Activated CD4-positive, alpha-beta T cell treated with anti-CD3 and anti-CD28 coated beads for 36 hours (primary cell): Measurements from ENCODE around the gene BBOX1. TPM values are rescaled to one million over a fixed set of nuclear protein-coding genes. Genes with fewer than 3 reads are reported as not detected.

Source experiments
- ATAC-seq: fragments of 200-7000 bp; cut with Tn5 transposase; one replicate; pipeline ENCODE4 v1.10.0; 2021; ENCODE audit warnings: mild to moderate bottlenecking, moderate library complexity
- CTCF ChIA-PET: fragments of 350-600 bp; sonication (Branson Sonifier 250); formaldehyde crosslinking; loops from one replicate; lab custom pipeline; 2021; ENCODE audit warnings: antibody characterized with exemption; lab: Charles Lee
- POLR2A ChIA-PET: fragments of 350-600 bp; sonication (Branson Sonifier 250); formaldehyde crosslinking; loops from one replicate; lab custom pipeline; 2021; ENCODE audit warnings: antibody characterized with exemption, inconsistent platforms; lab: Charles Lee
- DNase-seq: peaks from one replicate; pipeline ENCODE4 v3.0.0-alpha.2; 2020
- H3K27ac Mint-ChIP-seq: one replicate; pipeline ENCODE4 v1.8.0; 2021; ENCODE audit warnings: mixed read lengths
- H3K27me3 Mint-ChIP-seq: one replicate; pipeline ENCODE4 v1.8.0; 2021; ENCODE audit warnings: mixed read lengths
- H3K36me3 Mint-ChIP-seq: one replicate; pipeline ENCODE4 v1.8.0; 2021; ENCODE audit warnings: low read depth, mixed read lengths
- H3K4me1 Mint-ChIP-seq: one replicate; pipeline ENCODE4 v1.8.0; 2021; ENCODE audit warnings: mixed read lengths
- H3K4me3 Mint-ChIP-seq: one replicate; pipeline ENCODE4 v1.8.0; 2021; ENCODE audit warnings: mild to moderate bottlenecking, moderate library complexity, mixed read lengths
- H3K9me3 Mint-ChIP-seq: one replicate; pipeline ENCODE4 v1.8.0; 2021; ENCODE audit warnings: low read depth, mixed read lengths
- intact Hi-C, 2 experiments: fragments of 100-400 bp; cut with DNase I in 1 of 2; cut with micrococcal nuclease in 1 of 2; formaldehyde crosslinking; loops; one replicate each; pipeline versions ENCODE4 v1.14.2 to v1.15.1; 2022 to 2024; cut with DNase I, micrococcal nuclease
- total RNA-seq, 2 experiments: library from RNA; stranded (reverse); gene quantifications; one replicate each; pipeline ENCODE4 v1.2.3, GENCODE V29; 2021

BBOX1 gene
- total RNA-seq, 2 experiments from 2014 or later, result not detected

GRCh38 chr11:27060816-27061460, 20.3 kb downstream of the BBOX1 start:
- no peak for ATAC-seq
- Mint-ChIP-seq H3K4me1 (no peaks in the 10 kb centered on the region), H3K9me3 (peaks cover 3% of the 10 kb centered on the region), H3K36me3 (no peaks in the 10 kb centered on the region), H3K4me3 (no peak overlapping the region), H3K27me3 (no peaks in the 10 kb centered on the region), H3K27ac (no peak overlapping the region)
- intact Hi-C loops, result no loop called here
- ChIA-PET POLR2A (no interaction called here), CTCF (no interaction called here)
- no peak for DNase-seq

- no peak overlapping the region for H3K4me3 Mint-ChIP-seq
- no peaks in the 10 kb centered on the region for H3K4me1 Mint-ChIP-seq
- ChIA-PET POLR2A (no interaction called here), CTCF (no interaction called here)
- intact Hi-C loops, result no loop called here
- ATAC-seq (no peak), DNase-seq (no peak)
- H3K36me3 Mint-ChIP-seq, result no peaks in the 10 kb centered on the region
- no peak overlapping the region for H3K27ac Mint-ChIP-seq
- peaks cover 3% of the 10 kb centered on the region for H3K9me3 Mint-ChIP-seq
- H3K27me3 Mint-ChIP-seq, result no peaks in the 10 kb centered on the region
Observed at GRCh38 chr11:27061461-27061821, 20.8 kb downstream of the BBOX1 start.

GRCh38 chr11:27064086-27064485, 23.5 kb downstream of the BBOX1 start:
- Mint-ChIP-seq H3K9me3 (no peaks in the 10 kb centered on the region), H3K27ac (no peak overlapping the region), H3K36me3 (no peaks in the 10 kb centered on the region), H3K4me1 (no peaks in the 10 kb centered on the region), H3K4me3 (no peak overlapping the region), H3K27me3 (no peaks in the 10 kb centered on the region)
- DNase-seq (no peak), ATAC-seq (no peak)
- intact Hi-C loops, result no loop called here
- CTCF ChIA-PET, result no interaction called here
- POLR2A ChIA-PET, result no interaction called here

- H3K4me1 Mint-ChIP-seq, result no peaks in the 10 kb centered on the region
- peaks cover 5% of the 10 kb centered on the region for H3K9me3 Mint-ChIP-seq
- intact Hi-C loops, result no loop called here
- H3K27me3 Mint-ChIP-seq, result no peaks in the 10 kb centered on the region
- ChIA-PET CTCF (no interaction called here), POLR2A (no interaction called here)
- no peak overlapping the region for H3K27ac Mint-ChIP-seq
- H3K36me3 Mint-ChIP-seq, result no peaks in the 10 kb centered on the region
- ATAC-seq, result no peak
- DNase-seq, result no peak
- no peak overlapping the region for H3K4me3 Mint-ChIP-seq
Observed at GRCh38 chr11:27075192-27075591, 34.6 kb downstream of the BBOX1 start.

- no peak for DNase-seq
- ChIA-PET CTCF (no interaction called here), POLR2A (no interaction called here)
- intact Hi-C loops, result no loop called here
- H3K27ac Mint-ChIP-seq, result no peak overlapping the region
- no peak for ATAC-seq
- H3K36me3 Mint-ChIP-seq, result no peaks in the 10 kb centered on the region
- no peaks in the 10 kb centered on the region for H3K4me1 Mint-ChIP-seq
- no peaks in the 10 kb centered on the region for H3K27me3 Mint-ChIP-seq
- H3K4me3 Mint-ChIP-seq, result no peak overlapping the region
- H3K9me3 Mint-ChIP-seq, result peaks cover 7% of the 10 kb centered on the region
Observed at GRCh38 chr11:27075655-27076054, 35.0 kb downstream of the BBOX1 start.

GRCh38 chr11:27076121-27076589, 35.5 kb downstream of the BBOX1 start:
- Mint-ChIP-seq H3K27me3 (no peaks in the 10 kb centered on the region), H3K36me3 (no peaks in the 10 kb centered on the region)
- CTCF ChIA-PET, result no interaction called here

GRCh38 chr11:27081056-27081455, 40.4 kb downstream of the BBOX1 start:
- no peak overlapping the region for H3K27ac Mint-ChIP-seq
- H3K9me3 Mint-ChIP-seq, result peaks cover 3% of the 10 kb centered on the region
- CTCF ChIA-PET, result no interaction called here

More at GRCh38 chr11:27076121-27076589, 35.5 kb downstream of the BBOX1 start:
- POLR2A ChIA-PET, result no interaction called here
- DNase-seq (no peak), ATAC-seq (no peak)
- intact Hi-C loops, result no loop called here
- no peaks in the 10 kb centered on the region for H3K4me1 Mint-ChIP-seq
- no peak overlapping the region for H3K4me3 Mint-ChIP-seq
- H3K27ac Mint-ChIP-seq, result no peak overlapping the region
- peaks cover 7% of the 10 kb centered on the region for H3K9me3 Mint-ChIP-seq

GRCh38 chr11:27083241-27083640, 42.6 kb downstream of the BBOX1 start:
- peaks cover 3% of the 10 kb centered on the region for H3K9me3 Mint-ChIP-seq
- no peaks in the 10 kb centered on the region for H3K36me3 Mint-ChIP-seq
- intact Hi-C loops, result no loop called here
- ChIA-PET CTCF (no interaction called here), POLR2A (no interaction called here)
- H3K4me1 Mint-ChIP-seq, result no peaks in the 10 kb centered on the region
- ATAC-seq, result no peak
- no peaks in the 10 kb centered on the region for H3K27me3 Mint-ChIP-seq
- H3K27ac Mint-ChIP-seq, result no peak overlapping the region
- H3K4me3 Mint-ChIP-seq, result no peak overlapping the region
- no peak for DNase-seq

More at GRCh38 chr11:27081056-27081455, 40.4 kb downstream of the BBOX1 start:
- no peak overlapping the region for H3K4me3 Mint-ChIP-seq
- no peak for DNase-seq
- H3K36me3 Mint-ChIP-seq, result no peaks in the 10 kb centered on the region
- POLR2A ChIA-PET, result no interaction called here
- intact Hi-C loops, result no loop called here
- ATAC-seq, result no peak
- H3K4me1 Mint-ChIP-seq, result no peaks in the 10 kb centered on the region
- no peaks in the 10 kb centered on the region for H3K27me3 Mint-ChIP-seq

- H3K36me3 Mint-ChIP-seq, result no peaks in the 10 kb centered on the region
- no peak overlapping the region for H3K4me3 Mint-ChIP-seq
- ATAC-seq, result no peak
- peaks cover 3% of the 10 kb centered on the region for H3K9me3 Mint-ChIP-seq
- intact Hi-C loops, result no loop called here
- ChIA-PET POLR2A (no interaction called here), CTCF (no interaction called here)
- DNase-seq, result no peak
- no peaks in the 10 kb centered on the region for H3K27me3 Mint-ChIP-seq
- no peaks in the 10 kb centered on the region for H3K4me1 Mint-ChIP-seq
- H3K27ac Mint-ChIP-seq, result no peak overlapping the region
Observed at GRCh38 chr11:27083782-27084181, 43.2 kb downstream of the BBOX1 start.

- Mint-ChIP-seq H3K9me3 (peaks cover 3% of the 10 kb centered on the region), H3K36me3 (no peaks in the 10 kb centered on the region), H3K4me3 (no peak overlapping the region), H3K27me3 (no peaks in the 10 kb centered on the region), H3K4me1 (no peaks in the 10 kb centered on the region), H3K27ac (no peak overlapping the region)
- DNase-seq (no peak), ATAC-seq (no peak)
- POLR2A ChIA-PET, result no interaction called here
- intact Hi-C loops, result no loop called here
- CTCF ChIA-PET, result no interaction called here
Observed at GRCh38 chr11:27084518-27084917, 43.9 kb downstream of the BBOX1 start.

- intact Hi-C loops, result no loop called here
- ATAC-seq (no peak), DNase-seq (no peak)
- H3K36me3 Mint-ChIP-seq, result no peaks in the 10 kb centered on the region
- no peaks in the 10 kb centered on the region for H3K4me1 Mint-ChIP-seq
- no peaks in the 10 kb centered on the region for H3K27me3 Mint-ChIP-seq
- no peak overlapping the region for H3K27ac Mint-ChIP-seq
- H3K4me3 Mint-ChIP-seq, result no peak overlapping the region
- CTCF ChIA-PET, result no interaction called here
- POLR2A ChIA-PET, result no interaction called here
- peaks cover 7% of the 10 kb centered on the region for H3K9me3 Mint-ChIP-seq
Observed at GRCh38 chr11:27085111-27085510, 44.5 kb downstream of the BBOX1 start.

- POLR2A ChIA-PET, result no interaction called here
- CTCF ChIA-PET, result interaction anchor here (0.8 kb wide), 1 partner anchor 35 kb away, joined by 4 read pairs; no protein-coding TSS in a partner anchor
- H3K9me3 Mint-ChIP-seq, result peaks cover 7% of the 10 kb centered on the region
- DNase-seq (no peak), ATAC-seq (no peak)
- no peaks in the 10 kb centered on the region for H3K36me3 Mint-ChIP-seq
- no peak overlapping the region for H3K4me3 Mint-ChIP-seq
- H3K27me3 Mint-ChIP-seq, result no peaks in the 10 kb centered on the region
- H3K27ac Mint-ChIP-seq, result no peak overlapping the region
- no peaks in the 10 kb centered on the region for H3K4me1 Mint-ChIP-seq
- intact Hi-C loops, result no loop called here
Observed at GRCh38 chr11:27085605-27086004, 45.0 kb downstream of the BBOX1 start.
